GM12875 (cell line): ENCODE data around the gene NMRAL1.

ENCODE experiments used
- H3K4me3 ChIP-seq: one replicate; pipeline ENCODE4 v1.5.1; 2011; ENCODE audit warnings: low read depth, low read length, control low read depth
- CTCF ChIP-seq: IDR thresholded peaks from 2 replicates; pipeline ENCODE4 v1.5.1; 2011; ENCODE audit warnings: low read depth, mild to moderate bottlenecking, control low read depth, inconsistent platforms, low read length, moderate library complexity, borderline replicate concordance; ENCODE audit not compliant: insufficient read depth

The NMRAL1 gene

GRCh38 chr16:4494746-4495490, 20.5 kb upstream of the NMRAL1 start:
- no peak for TF ChIP-seq CTCF

GRCh38 chr16:4491898-4492297, 17.5 kb upstream of the NMRAL1 start:
- TF ChIP-seq CTCF: no peak
- no peak overlapping the region for H3K4me3 ChIP-seq

More at GRCh38 chr16:4494746-4495490, 20.5 kb upstream of the NMRAL1 start:
- no peak overlapping the region for H3K4me3 ChIP-seq

- no peak overlapping the region for H3K4me3 ChIP-seq
- TF ChIP-seq CTCF: no peak
Measured at GRCh38 chr16:4489030-4489429, 14.6 kb upstream of the NMRAL1 start.

- no peak overlapping the region for H3K4me3 ChIP-seq
- TF ChIP-seq CTCF: no peak
Measured at GRCh38 chr16:4488499-4488967, 14.1 kb upstream of the NMRAL1 start.

- no peak overlapping the region for H3K4me3 ChIP-seq
- no peak for TF ChIP-seq CTCF
Measured at GRCh38 chr16:4487955-4488498, 13.6 kb upstream of the NMRAL1 start.

GRCh38 chr16:4486126-4486893, 11.9 kb upstream of the NMRAL1 start:
- no peak overlapping the region for H3K4me3 ChIP-seq
- no peak for TF ChIP-seq CTCF
